NCI-H2227 treated with DMSO at 0.1 percent for 48 hours (cell line): ENCODE data around the gene YBX1.
"Not testable (repeated sequence)": the region's sequence is repeated elsewhere in the genome, so short reads cannot be mapped to it uniquely, and the experiment has no call there.

Source experiments
- DNase-seq: peaks from one replicate; lab custom pipeline; 2025; lab: John Stamatoyannopoulos, UW

The YBX1 gene

GRCh38 chr1:42690477-42691156, 8.4 kb downstream of the YBX1 start:
- DNase-seq = no peak

- DNase-seq = no peak
These were observed 8.9 kb downstream of the YBX1 start for GRCh38 chr1:42691157-42691498.

- no peak for DNase-seq
These were observed 10.2 kb downstream of the YBX1 start for GRCh38 chr1:42692461-42692860.

- DNase-seq = no peak
These were observed 10.7 kb downstream of the YBX1 start for GRCh38 chr1:42692911-42693310.

GRCh38 chr1:42698081-42698813, 16.0 kb downstream of the YBX1 start:
- no peak for DNase-seq

GRCh38 chr1:42700006-42700405, 17.8 kb downstream of the YBX1 start:
- DNase-seq = no peak

- DNase-seq = no peak
These were observed 21.8 kb downstream of the YBX1 start for GRCh38 chr1:42703888-42704464.

- not testable (repeated sequence) for DNase-seq
These were observed 30.6 kb downstream of the YBX1 start for GRCh38 chr1:42712808-42713207.

- DNase-seq = no peak
These were observed 31.1 kb downstream of the YBX1 start for GRCh38 chr1:42713293-42713692.

- DNase-seq = not testable (repeated sequence)
These were observed 32.2 kb downstream of the YBX1 start for GRCh38 chr1:42714441-42714840.

GRCh38 chr1:42720868-42721267, 38.6 kb downstream of the YBX1 start:
- no peak for DNase-seq

- DNase-seq = no peak
These were observed 39.7 kb downstream of the YBX1 start for GRCh38 chr1:42721926-42722325.

GRCh38 chr1:42722403-42722802, 40.2 kb downstream of the YBX1 start:
- DNase-seq = not testable (repeated sequence)

GRCh38 chr1:42723511-42723910, 41.3 kb downstream of the YBX1 start:
- DNase-seq = no peak

GRCh38 chr1:42725820-42726219, 43.6 kb downstream of the YBX1 start:
- DNase-seq = not testable (repeated sequence)

GRCh38 chr1:42730002-42730401, 47.8 kb downstream of the YBX1 start:
- no peak for DNase-seq

- DNase-seq = no peak
These were observed 48.8 kb downstream of the YBX1 start for GRCh38 chr1:42730988-42731387.

GRCh38 chr1:42731585-42731984, 49.4 kb downstream of the YBX1 start:
- DNase-seq = no peak

GRCh38 chr1:42732126-42732680, 50.0 kb downstream of the YBX1 start:
- no peak for DNase-seq

- no peak for DNase-seq
These were observed 51.4 kb downstream of the YBX1 start for GRCh38 chr1:42733415-42734200.

- no peak for DNase-seq
These were observed 52.2 kb downstream of the YBX1 start for GRCh38 chr1:42734201-42735035.
